Measurements from ENCODE around the gene NUP62. TPM values are rescaled to one million over a fixed set of nuclear protein-coding genes. Genes with fewer than 3 reads are reported as not detected.

Gene NUP62
- total and polyA plus RNA-seq, 2 of the 8 experiments (the other 6 are each of a cell fraction or from before 2014, with no cell fraction given) = 50.0 to 107 TPM

DNA sequence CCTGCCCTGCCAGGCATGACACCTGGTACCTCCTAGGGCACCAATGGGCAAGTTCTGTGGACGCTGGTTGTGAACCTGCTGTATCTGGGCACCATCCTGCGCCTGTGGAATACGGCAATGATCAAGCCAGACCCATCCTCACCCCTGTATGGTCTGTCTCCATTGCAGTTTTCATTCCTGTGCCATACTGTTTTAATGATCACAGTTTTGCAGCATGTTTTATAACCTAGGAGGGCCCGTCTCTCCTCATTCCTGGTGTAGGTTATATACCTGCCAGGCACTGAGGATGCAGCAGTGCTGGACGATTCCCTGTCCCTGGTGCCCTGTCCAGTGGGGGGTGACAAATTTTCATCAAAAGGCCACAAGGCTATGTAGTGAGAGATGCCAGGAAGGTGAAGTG, 46.2 kb downstream of the NUP62 start:
- ChIA-PET CTCF (ENCODE audit: partially characterized antibody) (interaction anchor here (1.2 kb wide), 1 partner anchor 18 kb away, joined by 3 read pairs; no protein-coding TSS in a partner anchor), POLR2A (ENCODE audit: partially characterized antibody) (interaction anchor here (0.8 to 1.7 kb wide), 2 partner anchors 14 to 45 kb away, joined by 3 to 5 read pairs; no protein-coding TSS in a partner anchor)
- H3K56ac ChIP-seq (replicated peaks; ENCODE audit: insufficient read length, low read depth, low read length) = no peak overlapping the region
- H3K36me3 ChIP-seq (ENCODE audit: control insufficient read depth in 2 of 4, insufficient read depth in 4 of 4, low read length in 3 of 4) = peaks cover 24 to 56% (median 49%) of the 10 kb centered on the region in 4 experiments
- H3K4ac ChIP-seq (replicated peaks; ENCODE audit: insufficient read length, low read depth, low read length) = no peak overlapping the region
- no peak overlapping the region for H4K91ac ChIP-seq (replicated peaks; ENCODE audit: insufficient read length, low read length)
- H2BK12ac ChIP-seq (ENCODE audit: low read depth, low read length) = no peak overlapping the region
- no peaks in the 10 kb centered on the region for H3K27me3 ChIP-seq (replicated peaks in 1 of 4; ENCODE audit: control insufficient read depth in 3 of 4, extremely low read depth in 1 of 4, insufficient read depth in 3 of 4, low read length in 3 of 4)
- H3K9me3 ChIP-seq (ENCODE audit: insufficient read depth in 2 of 2, low read depth in 1 of 2, low read length in 1 of 2) = no peaks in the 10 kb centered on the region
- no peak overlapping the region for H3K4me3 ChIP-seq (ENCODE audit: extremely low read depth in 1 of 4, insufficient read depth in 2 of 4, low read depth in 3 of 4, low read length in 4 of 4)
- H2BK5ac ChIP-seq (ENCODE audit: low read depth, low read length) = no peak overlapping the region
- H4K8ac ChIP-seq (ENCODE audit: extremely low read depth, insufficient read depth, low read length) = no peak overlapping the region
- no peak overlapping the region for H3K14ac ChIP-seq (ENCODE audit: insufficient read length)
- H3K79me1 ChIP-seq (ENCODE audit: low read depth, low read length) = peaks cover 9% of the 10 kb centered on the region; the same call in 1 of the 2 replicates
- H3K4me1 ChIP-seq (replicated peaks in 1 of 4; ENCODE audit: control insufficient read depth in 3 of 4, insufficient read depth in 4 of 4, low read length in 3 of 4) = peaks cover 0 to 7% (median 4%) of the 10 kb centered on the region in 4 experiments; a peak in 6 of 7 replicates
- no peak overlapping the region for H2BK20ac ChIP-seq (ENCODE audit: low read length)
- H2BK120ac ChIP-seq (replicated peaks; ENCODE audit: low read depth, low read length) = no peak overlapping the region
- no peak overlapping the region for H3K27ac ChIP-seq (ENCODE audit: low read depth, low read length)
- H3K23ac ChIP-seq (ENCODE audit: insufficient read length) = no peak overlapping the region
- H3K79me2 ChIP-seq (ENCODE audit: control insufficient read depth in 1 of 2, insufficient read depth in 2 of 2, low read length in 2 of 2) = peaks cover 0 to 12% of the 10 kb centered on the region in 2 experiments; a peak in 2 of 4 replicates
- no peak overlapping the region for H3K18ac ChIP-seq (ENCODE audit: extremely low read depth, low read length)
- 96% methylated on average over 5 of the region's 5 CpGs; no CpG with 5 or more reads in 1 of the 2 experiments for WGBS, 2 experiments (ENCODE audit: extremely low coverage in 1 of 2, insufficient coverage in 1 of 2, insufficient read length in 1 of 2, insufficient replicate concordance in 2 of 2, low coverage in 1 of 2, low lambda C conversion rate in 2 of 2, missing lambda C conversion rate in 1 of 2)
- H3K4me2 ChIP-seq (ENCODE audit: insufficient read depth in 1 of 2, low read depth in 2 of 2, low read length in 2 of 2) = no peak overlapping the region
- H4K20me1 ChIP-seq (replicated peaks in 1 of 2; ENCODE audit: control insufficient read depth in 1 of 2, insufficient read depth in 2 of 2, low read length in 2 of 2) = peaks cover 10 to 21% of the 10 kb centered on the region in 2 experiments
- no peak overlapping the region for H2BK15ac ChIP-seq (ENCODE audit: low read length)
- peaks cover 5% of the 10 kb centered on the region for H3K23me2 ChIP-seq (ENCODE audit: low read depth, low read length)
- H2AFZ ChIP-seq (ENCODE audit: low read length) = no peak overlapping the region
- H2AK5ac ChIP-seq (ENCODE audit: low read depth, low read length) = no peak overlapping the region
- FAIRE-seq = no peak
- H3K9ac ChIP-seq (replicated peaks in 1 of 4; ENCODE audit: extremely low read depth in 1 of 4, low read depth in 3 of 4, low read length in 3 of 4) = no peak overlapping the region
- no peak for DNase-seq (ENCODE audit: low read depth in 1 of 2, low spot score in 2 of 2)
- no peak overlapping the region for H4K5ac ChIP-seq (ENCODE audit: insufficient read length, low read depth, low read length)
- TF ChIP-seq POLR2AphosphoS5 (IDR thresholded peaks at IDR 0.05; ENCODE audit: low read depth, low read length) (no peak), TAF1 (IDR thresholded peaks at IDR 0.05; ENCODE audit: low read depth, low read length) (no peak), CTBP2 (IDR thresholded peaks at IDR 0.05; ENCODE audit: borderline replicate concordance, insufficient read depth, insufficient read length, low read length) (no peak), ZNF274 (IDR thresholded peaks at IDR 0.05; ENCODE audit: borderline replicate concordance, extremely low read depth, low read length) (no peak), GABPA (IDR thresholded peaks at IDR 0.05; ENCODE audit: borderline replicate concordance, insufficient read depth, low read length) (no peak), JUN (IDR thresholded peaks at IDR 0.05; ENCODE audit: low read depth, low read length) (no peak), RAD21 (IDR thresholded peaks at IDR 0.05 in 1 of 2, conservative IDR thresholded peaks at IDR 0.05 in 1 of 2; ENCODE audit: low read depth in 2 of 2, low read length in 2 of 2) (no peak), SP1 (IDR thresholded peaks at IDR 0.05; ENCODE audit: low read depth, low read length) (no peak), RXRA (IDR thresholded peaks at IDR 0.05; ENCODE audit: insufficient read depth, low read depth, low read length) (no peak), EGR1 (IDR thresholded peaks at IDR 0.05; ENCODE audit: borderline replicate concordance, low read depth, low read length) (no peak), SAP30 (IDR thresholded peaks at IDR 0.05; ENCODE audit: insufficient read depth, insufficient replicate concordance, low read length) (no peak), KDM1A (IDR thresholded peaks at IDR 0.05; ENCODE audit: borderline replicate concordance, low read length) (no peak)
- TF ChIP-seq, protein P1, sequence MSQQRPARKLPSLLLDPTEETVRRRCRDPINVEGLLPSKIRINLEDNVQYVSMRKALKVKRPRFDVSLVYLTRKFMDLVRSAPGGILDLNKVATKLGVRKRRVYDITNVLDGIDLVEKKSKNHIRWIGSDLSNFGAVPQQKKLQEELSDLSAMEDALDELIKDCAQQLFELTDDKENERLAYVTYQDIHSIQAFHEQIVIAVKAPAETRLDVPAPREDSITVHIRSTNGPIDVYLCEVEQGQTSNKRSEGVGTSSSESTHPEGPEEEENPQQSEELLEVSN (IDR thresholded peaks at IDR 0.05) = no peak

Measured in H1 (cell line).